GM12865 (cell line): ENCODE measurements around the gene SLC12A7.
"Not testable (repeated sequence)": the region's sequence is repeated elsewhere in the genome, so short reads cannot be mapped to it uniquely, and the experiment has no call there.

Source experiments
- DNase-seq: peaks from one replicate; pipeline ENCODE4 v3.0.0; 2010; ENCODE audit warnings: low read depth
- H3K4me3 ChIP-seq: 2 replicates; pipeline ENCODE4 v1.5.1; 2011; ENCODE audit warnings: mild to moderate bottlenecking, low read depth, low read length, control low read depth
- TF ChIP-seq, protein P1 (sequence below): IDR thresholded peaks from 2 replicates; pipeline ENCODE4 v1.5.1; 2011; ENCODE audit warnings: low read length, control low read depth, low read depth, inconsistent platforms; ENCODE audit not compliant: insufficient read depth; ENCODE audit errors: missing control alignments

Gene SLC12A7

DNA sequence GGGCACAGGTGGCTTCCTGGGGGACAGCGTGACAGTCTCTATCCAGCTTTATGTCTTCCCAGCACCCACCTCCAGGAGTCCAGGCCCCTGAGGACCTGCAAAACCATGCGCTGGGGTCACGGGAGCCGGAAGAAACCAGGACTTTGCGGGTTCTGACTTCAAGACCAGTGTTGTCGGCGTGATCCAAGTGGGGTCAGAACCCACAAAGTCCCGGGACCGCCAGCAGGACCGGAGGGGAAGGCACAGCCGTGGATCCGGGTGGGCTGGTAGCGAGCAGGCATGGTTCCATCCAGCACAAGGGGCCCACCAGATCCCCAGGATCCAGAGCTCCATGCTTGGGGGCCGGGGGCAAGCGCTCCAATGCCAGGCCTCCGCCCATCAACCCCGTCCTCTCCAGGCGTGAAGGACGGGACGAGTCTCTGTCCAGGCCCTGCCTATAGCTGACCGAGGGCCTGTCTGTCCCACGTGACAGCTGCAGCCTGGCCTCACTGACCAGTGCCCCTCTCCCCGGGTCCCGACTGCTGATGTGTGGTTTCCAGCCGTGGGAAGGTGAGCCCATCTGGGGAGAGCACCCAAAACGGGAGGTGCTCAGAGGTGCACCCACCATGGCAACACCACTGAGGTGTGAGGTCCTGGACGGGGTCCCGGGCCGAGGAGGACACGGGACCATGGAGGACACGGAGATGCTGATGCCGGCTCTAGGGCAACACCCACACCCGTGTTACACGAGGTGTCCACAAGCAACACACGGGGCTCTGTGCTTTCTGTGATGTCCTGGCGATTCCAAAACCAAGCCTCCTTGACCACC is 48.9 kb downstream of the SLC12A7 start:
- DNase-seq = no peak
- no peak overlapping the region for H3K4me3 ChIP-seq
- TF ChIP-seq, protein P1, sequence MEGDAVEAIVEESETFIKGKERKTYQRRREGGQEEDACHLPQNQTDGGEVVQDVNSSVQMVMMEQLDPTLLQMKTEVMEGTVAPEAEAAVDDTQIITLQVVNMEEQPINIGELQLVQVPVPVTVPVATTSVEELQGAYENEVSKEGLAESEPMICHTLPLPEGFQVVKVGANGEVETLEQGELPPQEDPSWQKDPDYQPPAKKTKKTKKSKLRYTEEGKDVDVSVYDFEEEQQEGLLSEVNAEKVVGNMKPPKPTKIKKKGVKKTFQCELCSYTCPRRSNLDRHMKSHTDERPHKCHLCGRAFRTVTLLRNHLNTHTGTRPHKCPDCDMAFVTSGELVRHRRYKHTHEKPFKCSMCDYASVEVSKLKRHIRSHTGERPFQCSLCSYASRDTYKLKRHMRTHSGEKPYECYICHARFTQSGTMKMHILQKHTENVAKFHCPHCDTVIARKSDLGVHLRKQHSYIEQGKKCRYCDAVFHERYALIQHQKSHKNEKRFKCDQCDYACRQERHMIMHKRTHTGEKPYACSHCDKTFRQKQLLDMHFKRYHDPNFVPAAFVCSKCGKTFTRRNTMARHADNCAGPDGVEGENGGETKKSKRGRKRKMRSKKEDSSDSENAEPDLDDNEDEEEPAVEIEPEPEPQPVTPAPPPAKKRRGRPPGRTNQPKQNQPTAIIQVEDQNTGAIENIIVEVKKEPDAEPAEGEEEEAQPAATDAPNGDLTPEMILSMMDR = no peak

DNA sequence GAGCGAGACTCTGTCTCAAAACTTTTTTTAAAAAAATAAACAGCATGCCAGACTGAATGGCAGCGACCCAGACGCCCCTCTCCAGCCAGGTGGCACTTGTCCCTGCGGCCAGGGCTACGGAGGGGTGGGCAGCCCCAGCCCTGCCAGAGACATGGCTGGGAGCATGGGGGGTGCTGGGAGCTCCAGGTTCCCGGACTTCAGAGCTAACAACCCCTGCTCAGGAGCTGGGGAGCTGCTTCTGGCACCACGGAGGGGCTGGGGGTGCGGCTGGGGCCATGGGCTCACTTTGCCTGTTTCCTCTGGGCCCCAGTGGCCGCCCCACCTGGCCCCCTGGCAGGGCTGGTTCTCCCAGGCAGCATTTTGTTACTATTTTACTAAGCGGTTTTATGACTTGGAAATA is 49.9 kb downstream of the SLC12A7 start:
- H3K4me3 ChIP-seq = no peak overlapping the region
- no peak for DNase-seq
- TF ChIP-seq, protein P1 = no peak

DNA sequence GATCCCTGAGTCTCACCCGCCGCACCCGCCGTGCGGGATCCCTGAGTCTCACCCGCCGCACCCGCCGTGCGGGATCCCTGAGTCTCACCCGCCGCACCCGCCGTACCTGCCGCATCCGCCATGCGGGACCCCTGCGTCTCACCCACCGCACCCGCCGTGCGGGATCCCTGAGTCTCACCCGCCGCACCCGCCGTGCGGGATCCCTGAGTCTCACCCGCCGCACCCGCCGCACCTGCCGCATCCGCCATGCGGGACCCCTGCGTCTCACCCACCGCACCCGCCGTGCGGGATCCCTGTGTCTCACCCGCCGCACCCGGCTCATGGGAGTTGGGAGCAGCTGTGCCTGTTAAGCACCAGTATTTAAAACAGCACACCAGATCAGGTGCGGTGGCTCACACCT is 50.6 kb downstream of the SLC12A7 start:
- not testable (repeated sequence) for H3K4me3 ChIP-seq, DNase-seq

DNA sequence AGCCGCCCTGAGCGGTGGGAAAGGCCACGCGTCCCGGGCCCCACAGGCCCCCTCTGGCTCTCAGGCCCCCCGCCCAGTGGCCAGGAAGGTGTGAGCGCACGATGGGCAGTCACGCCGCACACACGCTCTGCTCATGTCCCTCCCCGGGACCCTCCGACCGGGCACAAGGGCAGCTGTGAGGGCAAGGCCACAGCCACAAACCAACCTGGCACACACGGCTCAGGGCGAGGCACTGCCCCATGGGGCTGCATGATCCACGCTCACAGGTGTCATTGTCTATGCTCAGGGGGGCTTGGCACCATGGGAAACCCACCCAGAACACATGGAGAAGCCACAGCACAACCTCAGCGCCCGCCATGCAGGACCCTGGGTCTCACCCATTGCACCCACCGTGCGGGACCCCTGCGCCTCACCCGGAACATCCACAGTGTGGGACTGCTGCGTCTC is 51.3 kb downstream of the SLC12A7 start:
- TF ChIP-seq, protein P1 = no peak

DNA sequence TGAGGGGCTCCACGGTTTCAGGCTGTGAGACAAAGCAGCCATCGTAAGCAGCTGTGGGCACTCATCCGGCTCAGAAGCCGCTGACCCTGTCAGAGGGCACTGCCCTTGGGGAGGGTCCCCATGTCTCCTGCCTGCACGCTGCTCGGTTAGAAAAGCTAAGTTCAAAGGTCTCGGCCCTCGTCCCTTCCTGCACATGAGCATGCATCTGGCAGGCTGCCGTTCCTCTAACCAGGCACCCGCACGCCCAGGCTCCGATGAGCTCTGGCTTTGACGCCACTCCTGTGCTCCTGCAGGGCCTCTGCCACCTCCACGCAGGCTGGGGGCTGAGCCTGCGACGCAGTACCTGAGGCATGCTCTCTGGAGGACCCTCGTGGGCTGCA is 52.0 kb downstream of the SLC12A7 start:
- no peak for DNase-seq
- no peak overlapping the region for H3K4me3 ChIP-seq
- TF ChIP-seq, protein P1 = no peak

More for the DNA sequence above, 51.3 kb downstream of the SLC12A7 start:
- H3K4me3 ChIP-seq = no peak overlapping the region
- no peak for DNase-seq

DNA sequence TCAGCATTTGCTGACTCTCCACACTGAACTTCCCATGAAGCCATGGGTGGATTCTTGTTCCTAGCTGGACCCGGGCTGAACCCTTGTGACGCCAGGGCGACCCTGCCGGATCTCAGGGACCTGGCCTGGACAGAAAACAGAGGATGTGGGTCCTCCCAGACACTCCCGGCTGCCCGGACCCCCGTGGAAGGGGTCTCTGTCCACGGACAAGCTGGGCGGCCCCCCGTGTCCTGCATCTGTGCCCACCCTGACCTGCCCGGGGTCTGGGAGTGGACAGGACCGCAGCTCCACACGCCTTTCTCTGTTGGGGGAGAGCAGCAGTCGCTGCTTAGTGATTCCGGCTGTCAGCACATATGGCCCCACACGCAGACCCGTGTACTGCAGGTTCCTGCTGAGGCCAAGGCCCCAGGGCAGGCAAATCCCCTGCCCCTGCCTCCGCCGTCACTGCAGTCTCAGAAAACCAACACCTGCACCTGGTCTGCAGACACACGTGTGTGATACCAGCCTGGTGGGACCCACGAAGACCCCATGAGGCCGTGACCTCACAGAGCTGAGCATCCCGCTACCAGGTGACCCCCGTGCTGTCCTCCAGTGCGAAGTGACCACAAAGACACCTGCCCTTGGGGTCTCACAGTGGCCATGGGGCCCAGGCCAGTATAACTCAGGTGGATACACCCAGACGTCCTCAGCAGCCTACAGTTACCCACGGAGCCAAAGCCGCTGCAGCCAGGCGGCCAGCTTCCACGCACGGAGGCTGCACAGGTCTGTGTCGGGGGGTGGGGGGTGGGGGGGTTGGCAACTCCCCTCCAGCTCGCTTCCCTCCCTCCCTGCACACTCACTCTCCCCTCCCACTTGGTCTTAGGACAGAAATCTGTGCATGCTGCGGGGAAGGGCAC is 52.6 kb downstream of the SLC12A7 start:
- TF ChIP-seq, protein P1 = no peak
- no peak overlapping the region for H3K4me3 ChIP-seq
- DNase-seq = no peak
